GM04504 (cell line): ENCODE data around the gene PGBD5.

ENCODE experiments used
- DNase-seq: peaks from one replicate; pipeline ENCODE4 v3.0.0-alpha.2; 2012; ENCODE audit warnings: low read depth

Gene PGBD5

DNA sequence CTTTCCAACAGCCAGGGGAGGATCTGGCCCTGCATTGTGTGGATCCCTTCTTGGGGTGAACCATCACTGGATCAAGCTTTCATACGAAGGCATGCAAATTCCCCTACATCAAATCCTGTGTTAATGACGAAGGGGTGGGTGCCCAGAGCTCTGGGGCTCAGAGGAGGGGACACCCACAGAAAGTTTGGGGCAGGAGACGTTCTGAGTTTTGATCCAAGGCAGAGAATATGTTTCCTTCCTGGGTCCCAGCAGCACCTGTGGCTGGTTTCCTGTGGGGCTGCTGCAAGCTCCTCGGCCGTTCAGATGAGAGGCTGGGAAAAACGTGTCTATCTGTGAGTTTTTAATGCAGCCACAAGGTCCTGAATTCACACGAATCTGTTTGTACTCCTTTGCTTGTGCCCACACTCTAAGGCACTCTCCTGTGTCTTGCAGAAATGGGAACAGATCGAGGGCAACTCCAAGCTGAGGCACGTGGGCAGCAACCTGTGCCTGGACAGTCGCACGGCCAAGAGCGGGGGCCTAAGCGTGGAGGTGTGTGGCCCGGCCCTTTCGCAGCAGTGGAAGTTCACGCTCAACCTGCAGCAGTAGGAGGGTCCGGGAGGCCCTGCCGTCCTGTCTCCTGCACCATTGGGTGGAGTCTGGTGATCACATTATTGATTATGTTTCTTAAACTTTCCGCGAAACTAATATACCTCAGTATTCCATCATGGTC is 147.1 kb downstream of the PGBD5 start:
- DNase-seq: no peak

DNA sequence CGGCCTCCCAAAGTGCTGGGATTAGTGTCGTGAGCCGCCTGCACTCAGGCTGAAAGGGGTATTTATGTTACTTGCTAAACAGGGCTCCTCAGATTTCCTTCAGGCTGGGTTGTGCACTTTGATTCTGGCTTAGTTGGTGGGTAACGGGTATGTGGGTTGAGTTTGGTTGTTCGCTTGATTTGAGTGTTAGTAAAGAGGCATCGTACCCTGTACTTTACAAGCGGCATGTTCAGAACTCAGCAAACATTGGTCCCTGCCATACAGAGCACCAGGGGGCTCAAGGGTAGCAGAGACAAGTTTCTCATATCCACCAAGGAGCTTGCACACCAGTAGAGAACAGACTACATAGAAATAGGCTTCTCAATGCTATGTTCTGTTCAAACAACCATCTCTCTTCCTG is 147.8 kb downstream of the PGBD5 start:
- no peak for DNase-seq

DNA sequence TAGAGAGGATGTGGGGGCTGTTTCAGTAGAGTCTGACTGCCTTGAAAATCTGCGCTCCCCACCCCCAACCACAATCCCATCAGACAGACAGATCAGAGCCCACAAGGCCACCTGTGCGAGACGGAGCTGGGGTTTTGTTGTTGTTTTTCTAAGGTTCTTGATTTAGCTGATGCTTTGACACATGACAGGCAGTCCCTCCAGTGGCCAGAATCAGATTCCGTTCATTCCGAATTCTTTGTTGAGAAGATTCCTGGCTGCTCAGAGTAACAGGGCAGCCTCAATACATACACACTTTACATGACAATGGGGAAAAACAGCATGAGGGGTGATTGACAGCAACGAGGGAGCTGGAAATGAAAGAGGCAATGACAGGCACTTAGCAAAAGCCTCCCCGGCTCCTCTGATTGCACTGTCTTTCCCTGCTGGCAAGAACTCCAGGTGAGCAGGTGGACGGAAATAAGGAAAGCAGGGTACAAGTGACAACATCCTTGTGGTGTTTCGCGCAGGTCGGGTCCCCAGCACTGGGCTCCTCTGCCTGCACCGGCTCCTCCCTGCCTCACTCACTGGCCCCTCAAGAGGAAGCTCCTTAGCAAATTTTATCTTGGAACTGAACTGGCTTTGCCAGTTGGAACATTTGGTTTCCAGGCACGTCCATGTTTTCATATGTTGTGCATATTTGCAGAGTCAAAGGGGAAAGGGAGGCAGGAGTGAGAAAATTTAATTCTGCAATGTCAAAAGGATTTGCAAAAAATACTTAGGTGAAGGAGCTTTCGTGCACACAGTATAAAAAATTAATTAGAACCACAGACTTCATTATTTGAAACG is 148.7 kb downstream of the PGBD5 start:
- no peak for DNase-seq

DNA sequence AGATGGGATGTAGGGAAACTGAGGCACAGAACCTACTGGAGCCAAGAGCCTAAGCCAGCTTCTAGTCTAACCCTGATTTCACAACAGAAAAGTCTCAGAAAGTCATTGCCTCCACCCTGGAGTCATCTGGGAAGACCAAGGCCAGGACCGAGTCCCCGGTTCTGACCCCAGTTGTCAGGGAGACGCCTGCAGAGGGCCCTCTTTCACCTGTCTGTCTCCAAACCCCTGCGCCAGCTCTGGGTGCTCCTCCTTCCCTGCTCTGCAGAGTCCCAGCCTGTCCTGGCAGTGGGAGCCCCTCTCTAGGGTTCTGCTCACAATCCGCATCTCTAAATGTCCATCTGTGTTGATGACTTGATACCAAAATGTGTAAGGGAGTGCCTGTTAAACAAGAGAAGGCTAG is 149.7 kb downstream of the PGBD5 start:
- no peak for DNase-seq

DNA sequence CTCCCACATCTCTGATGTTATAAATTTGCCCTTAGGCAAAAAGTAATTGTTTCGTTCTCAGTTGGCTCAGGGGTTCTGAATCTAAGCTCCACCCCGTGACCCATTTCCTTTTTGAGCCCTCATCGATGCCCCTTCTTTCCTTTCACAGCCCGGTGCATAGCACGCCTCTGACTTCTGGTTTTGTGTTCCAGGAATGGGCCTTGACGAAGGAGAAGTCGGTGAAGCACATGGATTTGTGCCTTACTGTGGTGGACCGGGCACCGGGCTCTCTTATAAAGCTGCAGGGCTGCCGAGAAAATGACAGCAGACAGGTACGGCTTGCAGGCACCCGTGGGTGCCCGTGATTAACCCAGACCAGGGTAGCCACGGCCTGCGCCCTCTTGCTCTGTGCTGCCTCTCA is 151.9 kb downstream of the PGBD5 start:
- DNase-seq: no peak

DNA sequence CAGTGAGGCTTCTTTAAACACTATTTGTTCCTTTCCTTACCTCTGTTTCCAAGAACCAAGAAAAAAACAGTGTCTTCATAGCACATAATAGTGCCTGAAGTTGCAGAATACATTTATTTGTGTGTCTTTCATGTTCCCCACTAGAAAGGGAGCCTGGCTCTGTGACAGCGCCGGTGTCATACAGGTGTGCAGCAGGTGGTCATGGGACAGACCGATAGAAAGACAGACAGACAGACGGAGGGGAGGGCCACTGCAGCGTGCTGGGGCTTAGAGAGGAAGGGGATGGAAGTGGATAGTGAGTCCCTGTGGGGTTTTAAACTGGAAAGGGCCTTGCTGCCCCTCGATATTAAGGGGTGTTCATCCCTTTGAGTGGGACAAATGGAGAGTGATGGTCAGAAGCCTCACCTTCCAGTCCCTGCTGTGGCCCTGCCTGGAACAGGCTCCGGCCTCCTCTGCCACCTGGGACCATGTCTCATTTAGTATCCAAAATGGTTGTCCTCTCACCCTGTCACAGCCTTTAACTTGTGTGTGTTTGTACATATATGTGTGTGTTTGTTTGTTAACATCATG is 152.9 kb downstream of the PGBD5 start:
- no peak for DNase-seq

DNA sequence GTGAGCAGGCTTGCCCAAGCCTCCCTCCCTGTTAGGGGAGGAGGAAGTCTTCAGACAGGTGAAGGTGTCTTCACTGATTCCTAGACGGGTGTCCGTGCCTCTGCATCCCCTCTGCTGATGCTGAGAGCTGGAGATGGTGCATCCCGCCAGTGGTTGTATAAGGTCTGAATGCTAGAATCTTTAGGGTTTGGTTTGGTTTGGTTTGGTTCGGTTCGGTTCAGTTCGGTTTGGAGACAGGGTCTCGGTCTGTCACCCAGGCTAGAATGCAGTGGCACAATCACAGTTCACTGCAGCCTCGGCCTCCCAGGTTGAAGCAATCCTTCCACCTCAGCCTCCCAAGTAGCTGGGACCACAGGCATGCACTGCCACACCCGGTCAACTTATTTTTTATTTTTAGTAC is 153.6 kb downstream of the PGBD5 start:
- no peak for DNase-seq

DNA sequence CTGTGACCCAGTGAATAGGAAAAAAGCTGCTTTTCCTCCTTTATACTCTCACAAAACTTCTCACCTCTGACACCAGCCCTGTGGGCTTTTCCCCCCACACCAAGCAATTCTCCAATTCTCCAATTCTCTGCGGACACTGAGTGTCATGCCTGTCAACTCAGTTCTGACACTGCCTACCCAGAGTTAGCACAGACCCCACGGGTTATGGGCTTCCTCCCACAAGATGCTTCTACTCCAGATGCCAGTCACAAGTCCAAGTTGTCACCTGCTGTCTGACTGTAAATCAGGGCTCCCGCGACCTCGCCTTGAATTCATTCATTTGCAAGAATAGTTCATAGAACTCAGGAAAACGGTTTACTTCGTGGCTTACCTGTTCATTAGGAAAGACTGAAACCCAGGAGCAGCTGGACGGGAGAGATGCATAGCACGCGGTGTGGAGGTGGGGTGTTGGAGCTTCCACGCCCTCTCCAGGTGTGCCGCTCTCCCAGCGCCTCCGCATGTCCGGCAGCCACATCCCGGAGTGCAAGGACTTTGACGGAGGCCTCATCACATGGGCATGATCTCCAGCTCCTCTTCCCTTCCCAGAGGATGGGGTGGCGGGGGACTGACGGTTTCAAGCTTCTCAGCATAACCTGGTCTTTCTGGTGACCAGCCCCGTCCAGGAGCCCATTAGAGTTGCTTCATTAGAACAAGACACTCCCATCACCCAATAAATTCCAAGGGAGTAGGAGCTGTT is 154.7 kb downstream of the PGBD5 start:
- DNase-seq: no peak

DNA sequence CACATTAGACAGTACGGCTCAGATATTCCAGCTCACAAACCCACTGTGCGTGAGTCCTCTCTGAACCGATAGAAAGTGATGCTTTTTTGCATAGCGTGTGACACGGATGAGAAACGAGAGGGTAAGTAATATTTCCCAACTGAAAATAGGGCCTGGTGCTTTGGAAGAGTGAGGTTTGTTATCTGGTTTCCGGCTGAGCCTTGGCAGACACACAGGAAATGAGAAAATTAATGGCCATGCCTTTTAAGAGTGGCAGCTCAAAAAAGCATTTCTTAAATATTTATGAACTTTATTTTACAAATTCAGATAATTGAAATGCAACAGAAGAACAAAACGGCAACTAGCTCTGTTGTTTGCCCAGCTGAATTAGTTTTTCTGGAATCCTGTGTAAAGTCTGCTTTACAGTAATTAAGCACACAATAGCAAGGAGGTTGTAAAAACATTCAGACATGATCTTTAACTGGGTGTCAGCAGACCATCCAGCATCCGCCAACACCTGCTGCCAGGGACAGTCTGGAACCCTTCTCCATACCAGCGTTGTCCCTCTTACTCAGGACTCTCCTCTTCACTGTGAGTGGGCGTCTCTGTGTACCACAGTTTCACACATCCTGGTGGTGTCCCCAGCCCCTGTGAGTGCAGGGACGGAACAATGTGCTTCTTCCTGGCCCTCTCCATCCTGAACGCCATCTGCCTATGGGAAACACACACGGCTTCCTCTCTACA is 155.4 kb downstream of the PGBD5 start:
- no peak for DNase-seq

DNA sequence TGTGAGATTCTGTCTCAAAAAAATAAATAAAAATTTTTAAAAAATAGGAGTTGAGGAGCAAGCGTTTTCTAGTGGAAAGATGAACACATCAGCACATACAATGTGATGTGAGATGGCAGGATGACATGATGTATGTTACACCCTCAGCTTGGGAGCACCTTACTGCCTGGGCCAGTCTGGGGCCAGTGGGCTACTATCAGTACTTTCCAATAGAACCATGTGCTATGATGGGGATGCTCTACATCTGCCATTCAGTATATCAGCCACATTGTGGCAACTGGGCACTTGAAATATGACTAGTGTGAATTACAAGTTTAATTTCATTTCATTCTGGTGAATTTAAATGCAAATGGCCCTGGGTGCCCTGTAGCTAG is 156.0 kb downstream of the PGBD5 start:
- no peak for DNase-seq

DNA sequence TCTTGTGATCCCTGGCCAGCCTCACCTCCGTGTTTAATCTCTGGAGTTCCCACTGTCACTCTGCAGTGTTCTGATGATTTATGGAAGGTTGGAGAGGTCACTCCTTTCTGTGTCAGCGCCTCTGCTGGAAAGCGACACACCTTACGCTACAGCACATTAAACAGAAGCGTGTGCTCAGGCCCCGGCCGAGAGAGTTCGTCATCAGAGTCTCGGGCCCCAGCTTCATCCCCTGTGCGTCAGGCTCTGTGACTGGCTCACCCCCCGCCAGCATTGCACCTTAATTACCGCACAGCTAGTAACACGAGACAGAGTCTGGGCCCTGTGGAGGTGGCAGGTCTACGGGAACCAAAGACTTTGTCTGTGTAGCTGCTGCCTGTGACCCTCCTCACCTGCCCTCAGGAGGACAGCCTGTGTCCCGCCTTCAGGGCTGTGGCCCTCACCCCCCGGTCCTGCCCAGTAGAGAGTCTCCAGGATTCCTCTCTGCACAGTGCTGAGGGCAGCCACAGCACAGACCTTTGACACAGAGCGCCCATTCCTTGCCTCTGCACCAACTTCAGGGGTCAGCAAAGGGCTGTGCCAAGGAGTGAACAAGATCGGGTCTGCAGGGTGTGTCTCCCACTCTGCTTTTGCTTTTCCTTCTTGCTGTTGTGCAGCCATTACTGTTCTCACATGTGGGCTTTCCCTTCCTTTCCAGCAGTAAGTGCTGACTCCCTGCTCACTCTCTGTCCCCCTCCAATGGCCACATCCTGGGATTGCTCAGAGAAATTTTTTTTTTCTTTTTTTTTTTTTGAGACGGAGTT is 157.6 kb downstream of the PGBD5 start:
- DNase-seq: peak; percentile 43

DNA sequence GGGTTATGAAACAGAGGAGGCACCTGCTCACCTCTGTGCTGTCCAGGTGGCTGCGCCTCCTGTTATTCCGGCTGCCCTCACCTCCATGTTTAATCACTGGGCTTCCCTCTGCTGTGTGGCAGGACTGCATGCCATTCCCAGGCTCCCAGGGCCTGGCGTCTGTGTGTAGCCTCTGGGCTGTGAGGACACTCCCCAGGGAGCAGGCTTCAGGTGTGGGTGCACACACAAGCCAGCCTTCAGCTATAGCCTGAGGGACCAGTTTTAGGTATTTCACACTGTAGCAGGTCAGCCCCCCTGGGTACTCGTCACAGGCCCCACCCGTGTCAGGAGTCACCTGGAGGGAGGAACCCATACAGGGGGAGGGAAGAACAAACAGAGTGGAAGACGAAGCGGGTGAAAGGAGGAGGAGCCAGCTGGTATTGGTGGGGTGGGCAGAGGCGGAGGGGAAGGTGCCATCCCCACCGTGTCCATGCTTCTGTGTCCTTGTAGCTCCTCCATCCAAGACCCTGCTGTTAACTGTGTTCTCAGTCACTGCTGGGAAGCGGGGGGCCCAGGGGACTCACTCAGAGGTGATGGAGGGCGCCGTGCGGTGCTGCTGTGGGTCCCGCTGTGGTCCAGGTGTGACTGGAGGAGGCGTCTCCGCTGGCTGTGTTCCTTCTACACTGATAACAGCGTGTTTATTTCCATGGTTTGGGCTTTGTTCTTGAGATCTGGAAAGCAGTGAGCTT is 158.6 kb downstream of the PGBD5 start:
- DNase-seq: no peak

DNA sequence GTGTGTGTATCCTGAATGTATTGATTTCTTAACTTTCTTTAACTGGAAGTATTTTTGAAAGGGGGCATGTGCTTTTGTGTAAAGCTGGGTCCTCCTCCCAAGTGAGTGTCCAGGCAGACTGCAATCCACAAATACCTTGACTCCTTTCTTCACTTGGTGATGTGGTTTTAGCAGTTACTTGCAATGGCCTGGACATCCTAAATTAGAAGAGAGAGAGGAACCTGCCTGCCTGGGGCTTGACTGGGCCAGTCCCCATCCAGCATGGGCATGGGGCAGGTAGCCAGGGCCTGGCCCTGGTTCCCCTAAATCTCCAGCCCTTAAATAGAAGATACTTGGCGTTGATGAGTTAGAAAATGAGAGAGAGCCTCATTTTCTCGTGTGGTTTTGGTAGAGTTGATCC is 159.7 kb downstream of the PGBD5 start:
- DNase-seq: no peak

DNA sequence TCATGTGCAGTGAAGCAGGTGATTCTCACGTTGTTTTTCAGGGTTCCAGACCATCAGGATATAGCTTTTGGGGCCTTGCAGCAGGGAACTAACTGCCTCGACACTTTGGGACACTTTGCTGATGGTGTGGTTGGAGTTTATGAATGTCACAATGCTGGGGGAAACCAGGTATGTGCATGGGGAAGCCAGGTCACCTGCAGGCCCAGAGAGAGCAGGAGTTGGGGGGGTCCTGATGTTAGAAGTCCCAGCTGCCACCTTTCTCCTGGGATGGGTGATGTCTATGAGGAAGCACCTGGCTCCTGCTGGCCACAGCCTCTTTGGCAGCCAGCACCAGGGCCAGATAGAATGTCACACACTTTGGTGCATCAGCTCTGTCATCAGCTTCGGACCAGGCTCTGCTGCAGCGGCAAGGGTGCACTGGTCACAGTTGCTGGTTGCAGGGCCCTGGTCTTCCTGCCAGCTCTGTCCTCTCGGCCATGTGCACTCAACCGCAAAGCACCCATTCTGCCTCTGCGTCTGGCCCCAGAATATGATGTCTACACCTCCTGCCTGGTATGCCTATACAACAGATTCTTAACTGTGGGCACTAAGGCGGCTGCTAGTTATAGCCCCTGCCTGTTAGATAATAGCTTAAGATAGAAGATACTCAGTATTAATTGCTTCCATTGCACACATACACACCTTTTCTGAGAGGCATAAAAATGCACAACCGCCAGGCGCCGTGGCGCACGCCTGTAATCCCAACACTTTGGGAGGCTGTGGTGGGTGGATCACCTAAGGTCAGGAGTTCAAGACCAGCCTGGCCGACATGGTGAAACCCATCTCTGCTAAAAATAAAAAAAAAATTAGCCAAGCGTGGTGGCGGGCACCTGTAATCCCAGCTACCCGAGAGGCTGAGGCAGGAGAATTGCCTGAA is 160.7 kb downstream of the PGBD5 start:
- no peak for DNase-seq
